Measurements from ENCODE around the gene B4GALNT4.
"Not testable (repeated sequence)": the region's sequence is repeated elsewhere in the genome, so short reads cannot be mapped to it uniquely, and the experiment has no call there.

Gene B4GALNT4

GRCh38 chr11:336659-337198, 32.6 kb upstream of the B4GALNT4 start:
- no peak for DNase-seq

- no peak for DNase-seq
Measured at GRCh38 chr11:337711-338110, 31.6 kb upstream of the B4GALNT4 start.

- DNase-seq: no peak
Measured at GRCh38 chr11:339963-340362, 29.3 kb upstream of the B4GALNT4 start.

GRCh38 chr11:340539-341512, 28.5 kb upstream of the B4GALNT4 start:
- DNase-seq: no peak

GRCh38 chr11:342328-342727, 27.0 kb upstream of the B4GALNT4 start:
- no peak for DNase-seq

- no peak for DNase-seq
Measured at GRCh38 chr11:344836-345578, 24.3 kb upstream of the B4GALNT4 start.

GRCh38 chr11:346529-346928, 22.8 kb upstream of the B4GALNT4 start:
- DNase-seq: no peak

DNA sequence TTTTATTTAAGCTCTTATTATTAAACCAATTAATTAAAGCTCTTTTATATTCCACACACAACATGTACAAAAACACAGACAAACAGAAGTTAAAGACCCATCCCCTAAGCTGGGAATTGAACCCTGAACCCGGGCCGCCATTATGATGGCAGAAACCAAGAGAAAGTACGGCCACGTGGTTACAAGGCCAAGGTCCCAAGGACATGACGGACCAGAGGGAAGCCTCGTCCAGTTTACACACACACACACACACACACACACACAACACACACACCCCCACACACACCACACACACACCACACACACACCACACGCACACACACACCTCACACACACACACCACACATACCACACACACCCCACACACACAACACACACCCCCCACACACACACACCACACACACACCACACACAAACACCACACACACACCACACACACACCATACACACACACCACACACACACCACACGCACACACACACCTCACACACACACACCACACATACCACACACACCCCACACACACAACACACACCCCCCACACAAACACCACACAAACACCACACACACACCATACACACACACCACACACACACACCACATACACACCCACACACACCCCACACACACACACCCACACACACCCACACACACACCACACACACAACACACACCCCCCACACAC, 19.9 kb upstream of the B4GALNT4 start:
- DNase-seq: not testable (repeated sequence)

GRCh38 chr11:350033-350722, 19.1 kb upstream of the B4GALNT4 start:
- DNase-seq: not testable (repeated sequence)

DNA sequence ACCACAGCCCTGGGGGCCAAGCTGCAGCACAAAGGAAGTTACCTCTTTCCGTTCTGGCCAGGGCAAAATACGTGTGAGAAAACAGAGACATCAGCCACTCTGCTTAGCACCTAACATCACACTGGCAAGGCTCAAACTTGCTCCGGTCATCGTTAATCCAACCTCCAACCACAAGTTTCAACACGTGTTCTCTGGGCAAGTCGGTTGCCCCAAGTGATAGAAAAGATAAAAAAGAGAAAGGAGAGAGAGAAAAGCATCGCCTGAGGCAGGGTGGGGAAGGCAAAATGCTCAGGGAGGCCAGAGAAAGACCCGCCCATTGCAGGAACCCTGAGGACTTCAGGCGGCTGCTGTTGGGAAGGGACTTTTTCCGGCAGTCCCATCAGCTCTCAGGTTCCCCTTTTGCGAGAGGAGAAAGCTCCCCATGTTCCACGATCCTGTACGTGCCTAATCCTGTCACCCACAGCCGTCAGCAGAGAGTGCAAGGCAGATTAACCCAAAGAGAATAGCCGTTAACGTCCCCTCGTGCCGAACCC, 18.5 kb upstream of the B4GALNT4 start:
- DNase-seq: no peak

DNA sequence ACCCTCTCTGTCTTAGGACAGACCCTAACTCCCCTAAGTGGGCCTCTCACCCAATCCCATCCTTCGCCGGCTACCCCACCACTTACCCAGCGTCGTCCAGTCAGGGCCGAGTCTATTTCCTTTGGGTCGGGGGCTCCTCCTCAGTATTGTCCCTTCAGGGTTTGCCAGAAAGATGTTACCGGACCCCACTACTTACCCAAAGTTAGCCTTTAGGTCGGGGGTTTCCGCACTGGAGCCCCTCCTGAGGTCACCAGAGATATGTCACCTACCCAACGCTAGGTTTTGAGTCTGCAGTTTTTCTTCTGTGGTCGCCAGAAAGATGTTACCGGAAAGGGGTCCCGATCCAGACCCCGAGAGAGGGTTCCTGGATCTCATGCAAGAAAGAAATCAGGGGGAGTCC, 17.9 kb upstream of the B4GALNT4 start:
- DNase-seq: no peak

GRCh38 chr11:352456-353031, 16.8 kb upstream of the B4GALNT4 start:
- DNase-seq: no peak

DNA sequence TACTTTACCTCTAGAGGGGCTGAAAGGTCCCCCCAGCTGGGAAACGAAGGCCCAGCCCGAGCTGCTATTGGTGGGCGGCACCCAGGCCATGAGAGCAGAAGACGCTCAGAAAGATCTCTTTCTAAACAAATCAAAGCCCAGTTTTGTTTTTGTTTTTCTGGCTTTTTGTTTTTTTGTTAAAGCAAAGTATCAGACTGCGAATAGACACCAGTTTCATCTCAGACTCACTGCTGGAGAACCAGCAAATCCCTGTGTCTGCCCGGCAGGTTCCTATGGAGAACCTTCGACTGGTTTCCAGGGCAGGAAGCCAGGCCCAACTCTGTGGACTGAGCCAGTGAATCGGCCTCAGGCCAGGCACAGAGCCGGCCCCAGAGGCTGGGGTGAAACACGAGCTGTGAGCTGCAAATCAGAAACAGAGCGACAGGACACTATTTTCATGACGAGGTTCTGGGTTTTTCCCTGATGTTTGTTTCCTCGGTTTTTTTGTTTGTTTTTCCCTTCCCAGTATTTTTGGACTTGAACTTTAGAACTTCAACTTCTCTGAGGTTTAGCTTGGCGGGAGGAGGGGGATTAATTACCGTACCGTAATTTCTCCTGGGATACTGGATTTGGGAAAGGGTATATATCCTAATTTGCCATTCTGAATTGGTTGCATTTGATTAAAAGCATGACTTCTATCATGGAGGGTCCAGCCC, 16.0 kb upstream of the B4GALNT4 start:
- no peak for DNase-seq

GRCh38 chr11:355581-356458, 13.5 kb upstream of the B4GALNT4 start:
- no peak for DNase-seq

DNA sequence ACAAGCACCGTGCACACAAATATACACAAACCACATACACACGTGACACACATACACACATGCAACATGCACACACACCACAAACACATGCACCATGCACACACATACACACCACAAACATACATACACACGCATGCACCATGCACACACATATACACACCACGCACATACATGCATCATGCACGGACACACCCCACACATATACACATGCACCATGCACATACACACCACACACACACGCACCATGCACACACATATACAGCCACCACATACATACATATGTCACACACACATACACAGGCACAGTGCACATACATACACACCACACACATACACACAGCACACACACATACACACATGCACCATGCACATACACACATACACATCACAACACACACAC, 12.7 kb upstream of the B4GALNT4 start:
- no peak for DNase-seq

GRCh38 chr11:357582-357981, 11.7 kb upstream of the B4GALNT4 start:
- no peak for DNase-seq

DNA sequence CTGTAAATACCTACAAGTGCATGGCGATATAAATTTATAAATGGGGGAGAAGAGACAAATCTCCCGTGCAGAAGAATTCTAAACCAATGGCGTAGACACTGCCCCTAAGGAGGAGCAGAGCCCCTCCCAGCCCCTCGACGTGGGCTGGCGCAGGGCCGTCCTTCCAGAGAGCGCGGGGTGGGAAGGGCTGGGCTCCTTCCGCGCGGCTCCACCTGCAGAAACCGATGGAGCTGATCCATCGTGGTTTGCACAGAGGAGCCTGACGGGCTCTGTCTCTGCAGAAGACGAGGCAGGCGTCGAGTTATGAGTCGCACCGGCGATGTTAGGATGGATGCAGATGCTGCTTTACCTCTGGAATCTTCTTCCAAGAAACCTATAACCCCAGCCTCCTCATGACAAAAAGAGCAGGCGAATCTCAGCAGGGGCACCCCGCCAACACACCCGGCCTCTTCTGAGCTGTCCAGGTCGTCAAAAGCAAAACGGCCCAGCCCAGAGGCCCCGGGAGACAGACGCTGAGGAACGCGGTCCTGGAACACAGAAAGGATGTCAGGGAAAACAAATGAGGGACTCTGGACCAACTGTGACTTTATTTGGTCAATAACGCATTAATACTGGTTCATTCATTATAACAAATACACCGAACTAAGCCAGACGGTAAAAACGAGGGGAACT, 11.0 kb upstream of the B4GALNT4 start:
- no peak for DNase-seq

GRCh38 chr11:359181-359714, 10.1 kb upstream of the B4GALNT4 start:
- DNase-seq: no peak

Measured in DMS79 treated with DMSO at 0.1 percent for 48 hours (cell line).